Neural progenitor cell (in vitro differentiated cells): ENCODE results near the gene ZNF521. TPM values are rescaled to one million over a fixed set of nuclear protein-coding genes. Genes with fewer than 3 reads are reported as not detected.

Experiments used
- DNase-seq: peaks from one replicate; pipeline ENCODE4 v3.0.0-alpha.2; 2016; ENCODE audit warnings: low spot score
- H2AFZ ChIP-seq: fragments of 200-600 bp; sonication (generic); replicated peaks from 2 replicates; pipeline ENCODE4 v1.6.1; 2016; ENCODE audit warnings: antibody characterized with exemption
- H3F3A ChIP-seq: fragments of 200-600 bp; sonication (generic); 2 replicates; pipeline ENCODE4 v1.6.1; 2016; ENCODE audit warnings: antibody characterized with exemption, low read depth
- H3K27ac ChIP-seq: fragments of 200-600 bp; sonication (generic); 2 replicates; pipeline ENCODE4 v1.5.1; 2016; ENCODE audit warnings: mild to moderate bottlenecking
- H3K27me3 ChIP-seq: fragments of 200-600 bp; sonication (generic); 2 replicates; pipeline ENCODE4 v1.6.1; 2016; ENCODE audit warnings: mild to moderate bottlenecking, moderate library complexity
- H3K36me3 ChIP-seq: fragments of 200-600 bp; sonication (generic); 2 replicates; pipeline ENCODE4 v1.5.1; 2016
- H3K4me1 ChIP-seq: fragments of 200-600 bp; sonication (generic); 2 replicates; pipeline ENCODE4 v1.6.1; 2016; ENCODE audit warnings: mixed run types
- H3K4me2 ChIP-seq: fragments of 200-600 bp; sonication (generic); 2 replicates; pipeline ENCODE4 v1.6.1; 2016
- H3K4me3 ChIP-seq: fragments of 200-600 bp; sonication (generic); 2 replicates; pipeline ENCODE4 v1.5.1; 2016
- H3K79me2 ChIP-seq: fragments of 200-600 bp; sonication (generic); 2 replicates; pipeline ENCODE4 v1.6.1; 2016; ENCODE audit warnings: low read depth
- H3K9ac ChIP-seq: fragments of 200-600 bp; sonication (generic); 2 replicates; pipeline ENCODE4 v1.6.1; 2016
- H3K9me3 ChIP-seq: fragments of 200-600 bp; sonication (generic); 2 replicates; pipeline ENCODE4 v1.5.1; 2016; ENCODE audit warnings: low read depth
- H4K20me1 ChIP-seq: fragments of 200-600 bp; sonication (generic); 2 replicates; pipeline ENCODE4 v1.6.1; 2016; ENCODE audit warnings: low read depth
- H3K27ac Mint-ChIP-seq: 3 replicates; pipeline ENCODE4 v1.8.0; 2021; ENCODE audit warnings: mixed read lengths
- H3K27me3 Mint-ChIP-seq: 2 replicates; pipeline ENCODE4 v1.8.0; 2022; ENCODE audit warnings: low read depth, mild to moderate bottlenecking, inconsistent platforms, moderate library complexity, mixed read lengths; ENCODE audit not compliant: insufficient read depth
- H3K36me3 Mint-ChIP-seq: 3 replicates; pipeline ENCODE4 v1.8.0; 2021; ENCODE audit warnings: mixed read lengths
- H3K4me1 Mint-ChIP-seq: 3 replicates; pipeline ENCODE4 v1.8.0; 2021; ENCODE audit warnings: mixed read lengths
- H3K4me3 Mint-ChIP-seq: 3 replicates; pipeline ENCODE4 v1.8.0; 2021; ENCODE audit warnings: mild to moderate bottlenecking, moderate library complexity, mixed read lengths
- H3K9me3 Mint-ChIP-seq: 3 replicates; pipeline ENCODE4 v1.8.0; 2020; ENCODE audit warnings: mixed read lengths
- CTCF ChIP-seq: fragments of 200-600 bp; sonication (generic); IDR thresholded peaks from 2 replicates; pipeline ENCODE4 v1.5.1; 2017; ENCODE audit warnings: antibody characterized with exemption, mild to moderate bottlenecking
- EZH2 ChIP-seq: fragments of 200-600 bp; sonication (generic); IDR thresholded peaks from 2 replicates; pipeline ENCODE4 v1.6.1; 2017; ENCODE audit warnings: antibody characterized with exemption, mild to moderate bottlenecking, moderate library complexity
- EZH2phosphoT487 ChIP-seq: fragments of 200-600 bp; sonication (generic); IDR thresholded peaks from 2 replicates; pipeline ENCODE4 v1.6.1; 2017; ENCODE audit warnings: antibody characterized with exemption
- total RNA-seq: library from RNA; depleted of rRNA; stranded (reverse); fragments of >200 nt; gene quantifications from 2 replicates; pipeline ENCODE4 v1.2.3, GENCODE V29; 2015; ENCODE audit warnings: low replicate concordance

ZNF521 gene
- total RNA-seq, 1 donor from 2014 or later: 136 TPM

GRCh38 chr18:25316381-25317018, 35.5 kb downstream of the ZNF521 start:
- Histone ChIP-seq H3F3A (peaks cover 34% of the 10 kb centered on the region), H2AFZ (no peak overlapping the region), H3K4me2 (peak overlapping the region; percentile 52), H3K9me3 (no peaks in the 10 kb centered on the region), H3K27me3 (no peaks in the 10 kb centered on the region), H3K4me1 (peaks cover 44% of the 10 kb centered on the region), H3K9ac (no peak overlapping the region), H3K79me2 (peaks cover 97% of the 10 kb centered on the region), H3K36me3 (peaks cover 36% of the 10 kb centered on the region), H3K27ac (peak overlapping the region; percentile 56), H4K20me1 (peaks cover 97% of the 10 kb centered on the region), H3K4me3 (no peak overlapping the region)
- peaks cover 50% of the 10 kb centered on the region for H3K36me3 Mint-ChIP-seq
- peaks cover 4% of the 10 kb centered on the region for H3K9me3 Mint-ChIP-seq
- peak overlapping the region; percentile 29 for H3K27ac Mint-ChIP-seq
- H3K4me3 Mint-ChIP-seq: peak overlapping the region; percentile 13
- DNase-seq: no peak
- peaks cover 46% of the 10 kb centered on the region for H3K4me1 Mint-ChIP-seq
- no peak for TF ChIP-seq EZH2
- TF ChIP-seq CTCF: no peak
- no peak for TF ChIP-seq EZH2phosphoT487
- H3K27me3 Mint-ChIP-seq: no peaks in the 10 kb centered on the region

GRCh38 chr18:25314838-25315190, 37.2 kb downstream of the ZNF521 start:
- H3K36me3 ChIP-seq: peaks cover 20% of the 10 kb centered on the region
- peaks cover 40% of the 10 kb centered on the region for H3F3A ChIP-seq
- Mint-ChIP-seq H3K4me1 (peaks cover 48% of the 10 kb centered on the region), H3K4me3 (no peak overlapping the region), H3K36me3 (peaks cover 46% of the 10 kb centered on the region), H3K27ac (peak overlapping the region; percentile 47), H3K9me3 (peaks cover 4% of the 10 kb centered on the region), H3K27me3 (no peaks in the 10 kb centered on the region)
- TF ChIP-seq CTCF (no peak), EZH2 (no peak), EZH2phosphoT487 (no peak)
- peaks cover 97% of the 10 kb centered on the region for H4K20me1 ChIP-seq
- H3K4me3 ChIP-seq: no peak overlapping the region
- no peak overlapping the region for H3K4me2 ChIP-seq
- H2AFZ ChIP-seq: no peak overlapping the region
- H3K27me3 ChIP-seq: no peaks in the 10 kb centered on the region
- H3K4me1 ChIP-seq: peaks cover 53% of the 10 kb centered on the region
- no peaks in the 10 kb centered on the region for H3K9me3 ChIP-seq
- H3K27ac ChIP-seq: no peak overlapping the region
- H3K79me2 ChIP-seq: peaks cover 97% of the 10 kb centered on the region
- DNase-seq: no peak
- no peak overlapping the region for H3K9ac ChIP-seq

- Histone ChIP-seq H3K4me2 (no peak overlapping the region), H3K9me3 (no peaks in the 10 kb centered on the region), H3K36me3 (peaks cover 16% of the 10 kb centered on the region), H3K9ac (no peak overlapping the region), H3K27me3 (no peaks in the 10 kb centered on the region), H3K27ac (peak overlapping the region; percentile 8), H3F3A (peaks cover 40% of the 10 kb centered on the region), H3K4me1 (peaks cover 53% of the 10 kb centered on the region), H3K79me2 (peaks cover 97% of the 10 kb centered on the region), H2AFZ (no peak overlapping the region), H3K4me3 (no peak overlapping the region), H4K20me1 (peaks cover 97% of the 10 kb centered on the region)
- Mint-ChIP-seq H3K36me3 (peaks cover 42% of the 10 kb centered on the region), H3K9me3 (peaks cover 4% of the 10 kb centered on the region), H3K27ac (no peak overlapping the region), H3K4me3 (no peak overlapping the region), H3K4me1 (peaks cover 48% of the 10 kb centered on the region), H3K27me3 (no peaks in the 10 kb centered on the region)
- DNase-seq: no peak
- TF ChIP-seq EZH2: no peak
Observed at GRCh38 chr18:25314151-25314837, 37.7 kb downstream of the ZNF521 start.

- peaks cover 50% of the 10 kb centered on the region for H3K4me1 Mint-ChIP-seq
- no peaks in the 10 kb centered on the region for H3K9me3 ChIP-seq
- H3K4me3 Mint-ChIP-seq: no peak overlapping the region
- no peak overlapping the region for H2AFZ ChIP-seq
- H3K27ac ChIP-seq: peak overlapping the region; percentile 11
- H3K9me3 Mint-ChIP-seq: no peaks in the 10 kb centered on the region
- H3K9ac ChIP-seq: no peak overlapping the region
- DNase-seq: no peak
- peaks cover 42% of the 10 kb centered on the region for H3K36me3 Mint-ChIP-seq
- peak overlapping the region; percentile 2 for H3K4me2 ChIP-seq
- H3K27me3 Mint-ChIP-seq: peaks cover 4% of the 10 kb centered on the region
- H4K20me1 ChIP-seq: peaks cover 97% of the 10 kb centered on the region
- TF ChIP-seq EZH2: no peak
- TF ChIP-seq EZH2phosphoT487: no peak
- no peak for TF ChIP-seq CTCF
- H3K79me2 ChIP-seq: peaks cover 97% of the 10 kb centered on the region
- H3K27ac Mint-ChIP-seq: no peak overlapping the region
- no peaks in the 10 kb centered on the region for H3K27me3 ChIP-seq
- no peak overlapping the region for H3K4me3 ChIP-seq
- peaks cover 8% of the 10 kb centered on the region for H3K36me3 ChIP-seq
- H3F3A ChIP-seq: peaks cover 34% of the 10 kb centered on the region
- H3K4me1 ChIP-seq: peaks cover 53% of the 10 kb centered on the region
Observed at GRCh38 chr18:25313268-25313667, 38.7 kb downstream of the ZNF521 start.
